ENCODE results near the gene NAPG. TPM values are rescaled to one million over a fixed set of nuclear protein-coding genes. Genes with fewer than 3 reads are reported as not detected.

Gene NAPG
- total RNA-seq, 1 donor from 2014 or later = 27.3 TPM

Other genes starting within 250 kb of the NAPG start
- 9.7 and 10.9 TPM in 2 replicates for gene APCDD1, start 71.4 kb upstream of the NAPG start, total RNA-seq